HepG2 (cell line): ENCODE measurements around the gene OGFOD3. TPM values are rescaled to one million over a fixed set of nuclear protein-coding genes. Genes with fewer than 3 reads are reported as not detected.
A peak's percentile ranks its signal among the peaks of the same experiment; 100 is the strongest.

Source experiments
- AGO2 ChIP-seq: fragments of 200-400 bp; formaldehyde crosslinking; optimal IDR thresholded peaks from 2 replicates; pipeline ENCODE3; 2017; ENCODE audit warnings: mild to moderate bottlenecking, low read depth, low read length, moderate library complexity
- ERF ChIP-seq: IDR thresholded peaks from 2 replicates; pipeline ENCODE4 v1.6.1; 2018; ENCODE audit warnings: missing biosample characterization, missing genetic modification reagents
- JUNB ChIP-seq: sonication (generic); formaldehyde crosslinking; IDR thresholded peaks from 2 replicates; pipeline ENCODE4 v1.8.0; 2022; ENCODE audit warnings: missing genetic modification reagents, mild to moderate bottlenecking, borderline replicate concordance
- MIXL1 ChIP-seq: IDR thresholded peaks from 2 replicates; pipeline ENCODE4 v1.6.1; 2016
- NFE2 ChIP-seq: sonication (generic); formaldehyde crosslinking; IDR thresholded peaks from 2 replicates; pipeline ENCODE4 v1.4.0; 2020; ENCODE audit warnings: missing genetic modification reagents
- NR3C1 ChIP-seq: sonication (generic); formaldehyde crosslinking; IDR thresholded peaks from 2 replicates; pipeline ENCODE4 v1.4.0; 2020; ENCODE audit warnings: missing genetic modification reagents
- THAP8 ChIP-seq: sonication (generic); formaldehyde crosslinking; IDR thresholded peaks from 2 replicates; pipeline ENCODE4 v1.5.1; 2020; ENCODE audit warnings: missing genetic modification reagents, mild to moderate bottlenecking, borderline replicate concordance
- ZMAT3 ChIP-seq: sonication (generic); formaldehyde crosslinking; conservative IDR thresholded peaks from 2 replicates; pipeline ENCODE4 v1.7.0; 2021; ENCODE audit warnings: missing genetic modification reagents
- ZMYM3 ChIP-seq: sonication (generic); formaldehyde crosslinking; IDR thresholded peaks from 2 replicates; pipeline ENCODE4 v1.5.1; 2020; ENCODE audit warnings: mild to moderate bottlenecking, missing genetic modification reagents
- ZNF232 ChIP-seq: sonication (generic); formaldehyde crosslinking; IDR thresholded peaks from 2 replicates; pipeline ENCODE4 v1.4.0; 2020; ENCODE audit warnings: missing genetic modification reagents, borderline replicate concordance
- ZNF446 ChIP-seq: sonication (generic); formaldehyde crosslinking; IDR thresholded peaks from 2 replicates; pipeline ENCODE4 v1.5.0; 2020; ENCODE audit warnings: mild to moderate bottlenecking, missing genetic modification reagents
- ZNF547 ChIP-seq: sonication (generic); formaldehyde crosslinking; IDR thresholded peaks from 2 replicates; pipeline ENCODE4 v1.5.1; 2020; ENCODE audit warnings: mild to moderate bottlenecking, missing genetic modification reagents
- ZNF558 ChIP-seq: sonication (generic); formaldehyde crosslinking; IDR thresholded peaks from 2 replicates; pipeline ENCODE4 v1.9.0; 2022; ENCODE audit warnings: mild to moderate bottlenecking, missing genetic modification reagents, borderline replicate concordance
- ZNF574 ChIP-seq: sonication (generic); formaldehyde crosslinking; IDR thresholded peaks from 2 replicates; pipeline ENCODE4 v1.4.0; 2020; ENCODE audit warnings: missing genetic modification reagents
- ZNF772 ChIP-seq: sonication (generic); formaldehyde crosslinking; IDR thresholded peaks from 2 replicates; pipeline ENCODE4 v1.5.0; 2020; ENCODE audit warnings: mild to moderate bottlenecking, missing genetic modification reagents
- ZZZ3 ChIP-seq: sonication (generic); formaldehyde crosslinking; IDR thresholded peaks from 2 replicates; pipeline ENCODE4 v1.4.0; 2020; ENCODE audit warnings: missing genetic modification reagents, mild to moderate bottlenecking, borderline replicate concordance
- polyA plus RNA-seq, 8 experiments: library from polyadenylated mRNA; depleted of rRNA in 3 of 8; stranded (reverse) in 7 of 8; unstranded in 1 of 8; fragments of >200 nt; fragmentation: Illumina TruSeq in 4 of 8; extraction: Trizol in 4 of 8; gene quantifications; 2 replicates each; pipeline versions ENCODE4 v1.2.1 to v1.2.3, GENCODE V29; 2011 to 2016; ENCODE audit warnings: low read depth in 4 of 8, missing spikeins in 1 of 8, mixed read lengths in 1 of 8; ENCODE audit not compliant: insufficient read depth in 1 of 8
- total RNA-seq, 5 experiments: library from RNA; depleted of rRNA; stranded (reverse); fragments of >200 nt; fragmentation: Illumina TruSeq; extraction: Trizol; gene quantifications; 2 replicates each; pipeline ENCODE4 v1.2.3, GENCODE V29; 2016; ENCODE audit warnings: low read depth in 1 of 5
- TF ChIP-seq, protein P1 (sequence below): sonication (generic); formaldehyde crosslinking; conservative IDR thresholded peaks from 2 replicates; pipeline ENCODE4 v1.4.0; 2020; ENCODE audit warnings: missing genetic modification reagents
- TF ChIP-seq, protein P2 (sequence below): sonication (generic); formaldehyde crosslinking; IDR thresholded peaks from 2 replicates; pipeline ENCODE4 v1.5.0; 2020; ENCODE audit warnings: mild to moderate bottlenecking, missing genetic modification reagents
- TF ChIP-seq, protein P3 (sequence below): fragments of 450-650 bp; IDR thresholded peaks from 2 replicates; pipeline ENCODE4 v1.6.1; 2017; ENCODE audit warnings: mild to moderate bottlenecking

OGFOD3 gene
- total and polyA plus RNA-seq, 2 of the 13 experiments (the other 11 are each of a cell fraction or from before 2014, with no cell fraction given), result 40.0 to 42.1 TPM

DNA sequence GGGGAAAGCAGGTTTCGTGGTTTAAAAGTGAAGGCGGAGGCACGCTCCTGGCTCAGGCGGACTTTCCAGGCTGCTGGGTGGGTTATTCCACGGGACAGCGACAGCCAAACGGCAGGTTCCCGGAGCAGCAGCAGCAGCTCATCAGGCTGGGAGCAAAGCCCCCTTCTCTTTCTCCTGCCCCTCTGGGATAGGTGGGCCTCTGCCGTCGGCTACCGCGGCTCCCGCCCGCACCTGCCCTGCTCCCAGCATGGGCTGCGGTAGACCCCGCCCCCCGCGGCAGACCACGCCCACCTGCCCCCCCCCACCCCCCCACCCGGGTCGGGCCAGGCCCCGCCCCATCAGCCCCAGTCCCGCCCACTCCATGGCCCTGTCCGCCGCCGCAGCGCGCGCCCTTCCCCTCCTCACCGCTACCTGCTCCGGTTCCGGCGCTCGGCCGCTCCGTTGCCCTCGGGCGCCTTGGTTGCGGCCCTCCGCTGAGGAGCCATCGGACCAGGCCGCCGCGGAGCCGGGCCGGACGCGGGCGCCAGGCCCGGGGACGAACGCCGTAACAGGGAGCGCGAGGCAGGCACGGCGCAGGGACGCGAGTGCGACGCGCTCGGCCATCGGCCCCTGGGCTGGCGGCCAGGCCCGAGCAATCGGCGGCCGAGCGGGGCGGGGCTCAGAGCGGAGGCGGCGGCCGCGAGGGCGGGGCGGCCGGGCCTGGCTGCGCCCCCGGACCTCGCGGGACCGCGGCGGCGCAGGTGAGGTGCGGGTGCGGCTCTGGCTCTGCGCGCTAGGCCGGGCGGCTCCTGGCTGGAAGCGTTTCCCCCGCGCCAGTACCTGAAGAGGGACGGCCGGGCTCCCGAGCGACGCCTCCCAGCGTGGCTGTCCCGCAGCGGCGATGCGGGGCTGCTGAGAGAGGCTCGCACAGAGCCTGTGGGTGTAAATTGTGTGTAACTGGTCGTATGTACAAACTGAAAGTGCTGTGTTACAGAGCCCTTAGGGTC lies at the start of gene OGFOD3, which contains the start of gene HEXD (continued):
- TF ChIP-seq, protein P1, sequence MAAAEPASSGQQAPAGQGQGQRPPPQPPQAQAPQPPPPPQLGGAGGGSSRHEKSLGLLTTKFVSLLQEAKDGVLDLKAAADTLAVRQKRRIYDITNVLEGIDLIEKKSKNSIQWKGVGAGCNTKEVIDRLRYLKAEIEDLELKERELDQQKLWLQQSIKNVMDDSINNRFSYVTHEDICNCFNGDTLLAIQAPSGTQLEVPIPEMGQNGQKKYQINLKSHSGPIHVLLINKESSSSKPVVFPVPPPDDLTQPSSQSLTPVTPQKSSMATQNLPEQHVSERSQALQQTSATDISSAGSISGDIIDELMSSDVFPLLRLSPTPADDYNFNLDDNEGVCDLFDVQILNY, result peak; percentile 74
- peak; percentile 80; the same call in 1 of the 2 replicates for TF ChIP-seq ZNF547 (CRISPR knock-in tag)
- TF ChIP-seq ZNF446, result peak; percentile 93; the same call in 1 of the 2 replicates
- TF ChIP-seq ZNF232, result peak; percentile 7; the same call in 1 of the 2 replicates
- no peak for TF ChIP-seq NFE2 (CRISPR knock-in tag)
- TF ChIP-seq ZNF558 (CRISPR knock-in tag), result peak; percentile 63; the same call in 1 of the 2 replicates
- peak; percentile 85; the same call in 1 of the 2 replicates for TF ChIP-seq ZMAT3 (CRISPR knock-in tag)
- no peak for TF ChIP-seq THAP8 (CRISPR knock-in tag)
- TF ChIP-seq, protein P2, sequence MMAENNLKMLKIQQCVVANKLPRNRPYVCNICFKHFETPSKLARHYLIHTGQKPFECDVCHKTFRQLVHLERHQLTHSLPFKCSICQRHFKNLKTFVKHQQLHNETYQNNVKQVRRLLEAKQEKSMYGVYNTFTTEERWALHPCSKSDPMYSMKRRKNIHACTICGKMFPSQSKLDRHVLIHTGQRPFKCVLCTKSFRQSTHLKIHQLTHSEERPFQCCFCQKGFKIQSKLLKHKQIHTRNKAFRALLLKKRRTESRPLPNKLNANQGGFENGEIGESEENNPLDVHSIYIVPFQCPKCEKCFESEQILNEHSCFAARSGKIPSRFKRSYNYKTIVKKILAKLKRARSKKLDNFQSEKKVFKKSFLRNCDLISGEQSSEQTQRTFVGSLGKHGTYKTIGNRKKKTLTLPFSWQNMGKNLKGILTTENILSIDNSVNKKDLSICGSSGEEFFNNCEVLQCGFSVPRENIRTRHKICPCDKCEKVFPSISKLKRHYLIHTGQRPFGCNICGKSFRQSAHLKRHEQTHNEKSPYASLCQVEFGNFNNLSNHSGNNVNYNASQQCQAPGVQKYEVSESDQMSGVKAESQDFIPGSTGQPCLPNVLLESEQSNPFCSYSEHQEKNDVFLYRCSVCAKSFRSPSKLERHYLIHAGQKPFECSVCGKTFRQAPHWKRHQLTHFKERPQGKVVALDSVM, result peak; percentile 55; the same call in 1 of the 2 replicates
- TF ChIP-seq, protein P3, sequence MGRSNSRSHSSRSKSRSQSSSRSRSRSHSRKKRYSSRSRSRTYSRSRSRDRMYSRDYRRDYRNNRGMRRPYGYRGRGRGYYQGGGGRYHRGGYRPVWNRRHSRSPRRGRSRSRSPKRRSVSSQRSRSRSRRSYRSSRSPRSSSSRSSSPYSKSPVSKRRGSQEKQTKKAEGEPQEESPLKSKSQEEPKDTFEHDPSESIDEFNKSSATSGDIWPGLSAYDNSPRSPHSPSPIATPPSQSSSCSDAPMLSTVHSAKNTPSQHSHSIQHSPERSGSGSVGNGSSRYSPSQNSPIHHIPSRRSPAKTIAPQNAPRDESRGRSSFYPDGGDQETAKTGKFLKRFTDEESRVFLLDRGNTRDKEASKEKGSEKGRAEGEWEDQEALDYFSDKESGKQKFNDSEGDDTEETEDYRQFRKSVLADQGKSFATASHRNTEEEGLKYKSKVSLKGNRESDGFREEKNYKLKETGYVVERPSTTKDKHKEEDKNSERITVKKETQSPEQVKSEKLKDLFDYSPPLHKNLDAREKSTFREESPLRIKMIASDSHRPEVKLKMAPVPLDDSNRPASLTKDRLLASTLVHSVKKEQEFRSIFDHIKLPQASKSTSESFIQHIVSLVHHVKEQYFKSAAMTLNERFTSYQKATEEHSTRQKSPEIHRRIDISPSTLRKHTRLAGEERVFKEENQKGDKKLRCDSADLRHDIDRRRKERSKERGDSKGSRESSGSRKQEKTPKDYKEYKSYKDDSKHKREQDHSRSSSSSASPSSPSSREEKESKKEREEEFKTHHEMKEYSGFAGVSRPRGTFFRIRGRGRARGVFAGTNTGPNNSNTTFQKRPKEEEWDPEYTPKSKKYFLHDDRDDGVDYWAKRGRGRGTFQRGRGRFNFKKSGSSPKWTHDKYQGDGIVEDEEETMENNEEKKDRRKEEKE, result no peak
- TF ChIP-seq ZNF772 (CRISPR knock-in tag), result no peak
- TF ChIP-seq MIXL1 (CRISPR knock-in tag), result no peak
- TF ChIP-seq ZMYM3 (CRISPR knock-in tag), result no peak
- TF ChIP-seq AGO2, result peak; percentile 88
- no peak for TF ChIP-seq ZZZ3
- no peak for TF ChIP-seq NR3C1 (CRISPR knock-in tag)
- no peak for TF ChIP-seq JUNB (CRISPR knock-in tag)
- TF ChIP-seq ZNF574 (CRISPR knock-in tag), result peak; percentile 89
- peak; percentile 49; the same call in 1 of the 2 replicates for TF ChIP-seq ERF (CRISPR knock-in tag)
